Smooth muscle cell (in vitro differentiated cells): ENCODE results near the gene ZNF697. TPM values are rescaled to one million over a fixed set of nuclear protein-coding genes. Genes with fewer than 3 reads are reported as not detected.

Experiments used
- DNase-seq: peaks from one replicate; lab custom pipeline; 2025; ENCODE audit not compliant: unreplicated experiment; lab: John Stamatoyannopoulos, UW
- H2AFZ ChIP-seq: fragments of 200-600 bp; sonication (generic); 2 replicates; pipeline ENCODE4 v1.6.0; 2016; ENCODE audit warnings: antibody characterized with exemption, low read depth, mild to moderate bottlenecking
- H3F3A ChIP-seq: fragments of 200-600 bp; sonication (generic); 2 replicates; pipeline ENCODE4 v1.6.0; 2017; ENCODE audit warnings: antibody characterized with exemption, low read depth
- H3K27ac ChIP-seq: fragments of 200-600 bp; sonication (generic); 2 replicates; pipeline ENCODE4 v1.5.1; 2016; ENCODE audit warnings: low read depth, mild to moderate bottlenecking
- H3K27me3 ChIP-seq: fragments of 200-600 bp; sonication (generic); 2 replicates; pipeline ENCODE4 v1.6.1; 2016; ENCODE audit warnings: low read depth, mild to moderate bottlenecking
- H3K36me3 ChIP-seq: fragments of 200-600 bp; sonication (generic); 2 replicates; pipeline ENCODE4 v1.5.1; 2016; ENCODE audit warnings: low read depth
- H3K4me1 ChIP-seq: fragments of 200-600 bp; sonication (generic); 2 replicates; pipeline ENCODE4 v1.5.1; 2016; ENCODE audit warnings: low read depth
- H3K4me2 ChIP-seq: fragments of 200-600 bp; sonication (generic); 2 replicates; pipeline ENCODE4 v1.6.0; 2016; ENCODE audit warnings: mild to moderate bottlenecking
- H3K4me3 ChIP-seq: fragments of 200-600 bp; sonication (generic); 2 replicates; pipeline ENCODE4 v1.5.1; 2016; ENCODE audit warnings: mild to moderate bottlenecking
- H3K79me2 ChIP-seq: fragments of 200-600 bp; sonication (generic); 2 replicates; pipeline ENCODE4 v1.6.0; 2016; ENCODE audit warnings: low read depth, mild to moderate bottlenecking
- H3K9ac ChIP-seq: fragments of 200-600 bp; sonication (generic); 2 replicates; pipeline ENCODE4 v1.6.0; 2016; ENCODE audit warnings: low read depth
- H3K9me3 ChIP-seq: fragments of 200-600 bp; sonication (generic); replicated peaks from 2 replicates; pipeline ENCODE4 v1.5.1; 2016; ENCODE audit warnings: low read depth
- H4K20me1 ChIP-seq: fragments of 200-600 bp; sonication (generic); 2 replicates; pipeline ENCODE4 v1.6.0; 2016; ENCODE audit warnings: low read depth
- WGBS: methylation state at CpG from one replicate; pipeline ENCODE4 v1.1.7; 2016; ENCODE audit warnings: low lambda C conversion rate; 5-methylcytosine and 5-hydroxymethylcytosine counted together
- polyA plus RNA-seq: library from polyadenylated mRNA; unstranded; fragments of >200 nt; fragmentation: Nextera tagmentation; extraction: Ambion mirVana; gene quantifications from 2 replicates; pipeline ENCODE4 v1.2.1, GENCODE V29; 2016
- total RNA-seq: library from RNA; depleted of rRNA; stranded (reverse); fragments of >200 nt; gene quantifications from 2 replicates; pipeline ENCODE4 v1.2.3, GENCODE V29; 2014
- TF ChIP-seq, protein P1 (sequence below): fragments of 200-600 bp; sonication (generic); IDR thresholded peaks from 2 replicates; pipeline ENCODE4 v1.5.1; 2017; ENCODE audit warnings: borderline replicate concordance, mild to moderate bottlenecking, antibody characterized with exemption; ENCODE audit not compliant: insufficient read depth, poor library complexity, severe bottlenecking

ZNF697 gene
- total and polyA plus RNA-seq, 2 experiments from 2014 or later = 2.2 to 18.5 TPM

GRCh38 chr1:119595168-119595567 is 52.9 kb downstream of the ZNF697 start:
- Histone ChIP-seq H3K4me1 (no peaks in the 10 kb centered on the region), H3F3A (no peaks in the 10 kb centered on the region), H3K9me3 (no peaks in the 10 kb centered on the region), H3K27me3 (no peaks in the 10 kb centered on the region), H3K4me2 (no peak overlapping the region), H3K27ac (no peak overlapping the region), H3K4me3 (no peak overlapping the region), H3K79me2 (no peaks in the 10 kb centered on the region), H4K20me1 (no peaks in the 10 kb centered on the region), H2AFZ (no peak overlapping the region), H3K36me3 (no peaks in the 10 kb centered on the region), H3K9ac (no peak overlapping the region)
- 74% methylated on average over 2 of the region's 2 CpGs for WGBS
- TF ChIP-seq, protein P1, sequence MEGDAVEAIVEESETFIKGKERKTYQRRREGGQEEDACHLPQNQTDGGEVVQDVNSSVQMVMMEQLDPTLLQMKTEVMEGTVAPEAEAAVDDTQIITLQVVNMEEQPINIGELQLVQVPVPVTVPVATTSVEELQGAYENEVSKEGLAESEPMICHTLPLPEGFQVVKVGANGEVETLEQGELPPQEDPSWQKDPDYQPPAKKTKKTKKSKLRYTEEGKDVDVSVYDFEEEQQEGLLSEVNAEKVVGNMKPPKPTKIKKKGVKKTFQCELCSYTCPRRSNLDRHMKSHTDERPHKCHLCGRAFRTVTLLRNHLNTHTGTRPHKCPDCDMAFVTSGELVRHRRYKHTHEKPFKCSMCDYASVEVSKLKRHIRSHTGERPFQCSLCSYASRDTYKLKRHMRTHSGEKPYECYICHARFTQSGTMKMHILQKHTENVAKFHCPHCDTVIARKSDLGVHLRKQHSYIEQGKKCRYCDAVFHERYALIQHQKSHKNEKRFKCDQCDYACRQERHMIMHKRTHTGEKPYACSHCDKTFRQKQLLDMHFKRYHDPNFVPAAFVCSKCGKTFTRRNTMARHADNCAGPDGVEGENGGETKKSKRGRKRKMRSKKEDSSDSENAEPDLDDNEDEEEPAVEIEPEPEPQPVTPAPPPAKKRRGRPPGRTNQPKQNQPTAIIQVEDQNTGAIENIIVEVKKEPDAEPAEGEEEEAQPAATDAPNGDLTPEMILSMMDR = no peak
- no peak for DNase-seq

- Histone ChIP-seq H3K4me1 (no peaks in the 10 kb centered on the region), H3K27me3 (no peaks in the 10 kb centered on the region), H3K4me3 (no peak overlapping the region), H3K36me3 (no peaks in the 10 kb centered on the region), H3K4me2 (no peak overlapping the region), H4K20me1 (no peaks in the 10 kb centered on the region), H3K79me2 (no peaks in the 10 kb centered on the region), H3F3A (no peaks in the 10 kb centered on the region), H3K9ac (no peak overlapping the region), H3K27ac (peak overlapping the region; percentile 11), H3K9me3 (no peaks in the 10 kb centered on the region), H2AFZ (no peak overlapping the region)
- TF ChIP-seq, protein P1 = no peak
- 62% methylated on average over 1 of the region's 1 CpG for WGBS
- DNase-seq = no peak
Measured at GRCh38 chr1:119594376-119594775, 53.7 kb downstream of the ZNF697 start.

GRCh38 chr1:119593805-119594204 is 54.3 kb downstream of the ZNF697 start:
- H3K27me3 ChIP-seq = no peaks in the 10 kb centered on the region
- H3K4me2 ChIP-seq = no peak overlapping the region
- no peaks in the 10 kb centered on the region for H3F3A ChIP-seq
- no peak overlapping the region for H3K4me3 ChIP-seq
- no peaks in the 10 kb centered on the region for H3K9me3 ChIP-seq
- H2AFZ ChIP-seq = no peak overlapping the region
- no peaks in the 10 kb centered on the region for H3K36me3 ChIP-seq
- H3K4me1 ChIP-seq = no peaks in the 10 kb centered on the region
- TF ChIP-seq, protein P1 = no peak
- H3K27ac ChIP-seq = no peak overlapping the region
- no peaks in the 10 kb centered on the region for H3K79me2 ChIP-seq
- H4K20me1 ChIP-seq = no peaks in the 10 kb centered on the region
- 100% methylated on average over 1 of the region's 1 CpG for WGBS
- no peak overlapping the region for H3K9ac ChIP-seq
- DNase-seq = no peak

DNA sequence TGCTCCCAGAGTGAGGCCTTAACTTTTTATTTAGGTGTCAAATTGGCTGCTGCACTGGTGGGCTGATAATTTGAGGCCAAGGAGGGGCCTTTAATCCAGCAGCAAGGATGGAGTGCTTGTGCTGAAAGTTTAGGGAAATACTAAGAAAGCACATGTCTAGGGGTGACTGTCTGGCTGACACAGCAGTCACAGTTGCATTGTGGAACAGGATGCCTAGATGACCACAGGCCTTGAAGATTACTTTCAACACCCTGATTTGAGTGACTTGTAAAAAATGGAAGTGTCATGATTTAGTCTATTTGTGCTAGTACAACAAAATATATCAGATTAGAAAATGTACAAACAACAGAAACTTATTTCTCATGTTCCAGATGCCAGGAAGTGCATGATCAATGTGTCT is 57.7 kb downstream of the ZNF697 start:
- no peaks in the 10 kb centered on the region for H3K27me3 ChIP-seq
- H3K79me2 ChIP-seq = no peaks in the 10 kb centered on the region
- no peak overlapping the region for H2AFZ ChIP-seq
- no peaks in the 10 kb centered on the region for H3K9me3 ChIP-seq
- no peak overlapping the region for H3K4me3 ChIP-seq
- H3F3A ChIP-seq = no peaks in the 10 kb centered on the region
- no peak overlapping the region for H3K27ac ChIP-seq
- no peaks in the 10 kb centered on the region for H4K20me1 ChIP-seq
- no peak overlapping the region for H3K9ac ChIP-seq
- no peaks in the 10 kb centered on the region for H3K4me1 ChIP-seq
- H3K4me2 ChIP-seq = no peak overlapping the region
- H3K36me3 ChIP-seq = no peaks in the 10 kb centered on the region
- TF ChIP-seq, protein P1 = no peak
- no peak for DNase-seq
